ENCODE measurements around the gene GABRR2. TPM values are rescaled to one million over a fixed set of nuclear protein-coding genes. Genes with fewer than 3 reads are reported as not detected.

GABRR2 gene
- total RNA-seq, 4 donors from 2014 or later = 0.57 to 1.4 TPM; not detected in 2

DNA sequence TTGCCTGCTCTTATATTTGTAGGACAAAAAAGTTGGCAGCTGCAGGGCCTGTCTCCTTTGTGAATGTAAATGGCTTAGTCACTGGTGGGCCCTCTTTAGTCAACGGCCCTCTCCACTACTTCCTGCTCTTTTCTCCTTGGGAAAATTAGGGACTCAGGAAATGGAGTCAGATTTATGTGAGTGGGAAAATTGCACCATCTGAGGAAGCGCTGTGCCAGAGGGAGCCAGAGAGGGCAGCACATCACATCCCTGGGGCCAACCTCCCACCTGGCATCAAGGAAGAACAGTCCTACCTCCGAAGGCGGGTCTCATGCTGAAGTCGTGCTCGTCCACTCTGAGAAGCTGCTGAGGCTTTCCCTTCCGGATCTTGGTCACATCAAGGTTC, 15.6 kb downstream of the GABRR2 start:
- TF ChIP-seq, protein P1, sequence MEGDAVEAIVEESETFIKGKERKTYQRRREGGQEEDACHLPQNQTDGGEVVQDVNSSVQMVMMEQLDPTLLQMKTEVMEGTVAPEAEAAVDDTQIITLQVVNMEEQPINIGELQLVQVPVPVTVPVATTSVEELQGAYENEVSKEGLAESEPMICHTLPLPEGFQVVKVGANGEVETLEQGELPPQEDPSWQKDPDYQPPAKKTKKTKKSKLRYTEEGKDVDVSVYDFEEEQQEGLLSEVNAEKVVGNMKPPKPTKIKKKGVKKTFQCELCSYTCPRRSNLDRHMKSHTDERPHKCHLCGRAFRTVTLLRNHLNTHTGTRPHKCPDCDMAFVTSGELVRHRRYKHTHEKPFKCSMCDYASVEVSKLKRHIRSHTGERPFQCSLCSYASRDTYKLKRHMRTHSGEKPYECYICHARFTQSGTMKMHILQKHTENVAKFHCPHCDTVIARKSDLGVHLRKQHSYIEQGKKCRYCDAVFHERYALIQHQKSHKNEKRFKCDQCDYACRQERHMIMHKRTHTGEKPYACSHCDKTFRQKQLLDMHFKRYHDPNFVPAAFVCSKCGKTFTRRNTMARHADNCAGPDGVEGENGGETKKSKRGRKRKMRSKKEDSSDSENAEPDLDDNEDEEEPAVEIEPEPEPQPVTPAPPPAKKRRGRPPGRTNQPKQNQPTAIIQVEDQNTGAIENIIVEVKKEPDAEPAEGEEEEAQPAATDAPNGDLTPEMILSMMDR (IDR thresholded peaks at IDR 0.05; ENCODE audit: low read depth) = no peak

DNA sequence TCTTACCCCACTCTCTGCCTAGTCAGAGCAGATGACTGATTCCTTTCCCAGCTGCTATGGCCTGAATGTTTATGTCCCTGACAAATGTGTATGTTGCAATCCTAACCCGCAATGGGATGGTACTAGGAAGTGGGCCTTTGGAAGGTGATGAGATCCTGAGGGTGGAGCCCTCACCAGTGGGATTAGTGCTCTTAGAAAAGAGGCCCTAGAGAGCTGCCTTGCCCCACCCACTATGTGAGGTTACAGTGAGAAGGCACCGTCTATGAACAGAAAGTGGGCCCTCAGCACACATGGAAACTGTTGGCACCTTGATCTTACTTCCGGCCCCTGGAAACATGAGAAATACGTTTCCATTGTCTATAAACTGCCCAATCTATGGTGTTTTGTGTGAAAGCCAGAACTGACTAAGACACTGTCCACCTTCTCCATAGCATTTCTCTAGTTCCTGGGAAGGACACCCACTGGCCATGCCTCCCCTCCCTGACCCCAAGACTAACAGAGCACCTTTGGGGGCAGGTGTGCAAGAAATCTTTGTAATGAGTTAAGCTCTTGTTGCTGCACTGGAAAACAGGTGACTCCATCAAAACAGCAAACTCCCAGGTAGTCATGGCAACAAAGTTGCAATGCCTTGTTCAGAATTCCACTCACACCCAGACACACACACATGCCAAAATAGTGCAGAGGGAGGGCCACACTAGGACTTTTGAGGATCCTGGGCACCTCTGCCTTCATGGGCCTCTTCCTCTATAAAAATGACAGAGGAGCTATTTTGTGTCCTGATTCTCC, 16.2 kb downstream of the GABRR2 start:
- TF ChIP-seq, protein P1 (IDR thresholded peaks at IDR 0.05; ENCODE audit: low read depth) = no peak

DNA sequence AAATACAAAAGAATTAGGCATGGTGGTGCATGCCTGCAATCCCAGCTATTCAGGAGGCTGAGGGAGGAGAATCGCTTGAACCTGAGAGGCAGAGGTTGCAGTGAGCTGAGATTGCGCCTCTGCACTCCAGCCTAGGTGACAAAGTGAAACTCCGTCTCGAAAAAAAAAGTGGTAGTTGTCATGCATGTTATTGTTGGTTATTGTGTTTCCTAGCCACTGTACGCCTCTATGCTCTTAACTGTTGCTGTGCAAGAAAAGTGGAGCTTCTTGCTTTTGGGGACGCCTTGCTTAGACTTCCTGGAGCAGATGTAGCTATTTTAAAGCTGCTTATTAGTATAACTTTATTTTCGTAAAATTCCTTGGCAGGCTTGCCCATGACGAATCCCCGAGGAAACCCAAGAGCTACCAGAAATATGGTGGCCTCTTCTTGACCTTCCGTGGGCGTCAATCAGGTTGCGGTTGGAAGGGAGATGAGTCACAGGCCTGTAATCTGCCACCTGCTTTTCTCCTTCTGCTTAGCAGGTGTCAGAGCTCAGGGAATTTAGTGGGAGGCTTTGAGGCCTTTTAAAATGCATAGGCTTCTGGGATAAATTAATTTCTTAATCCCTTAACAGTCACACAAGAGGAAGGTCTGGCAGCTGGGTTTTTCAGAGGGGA, 17.3 kb downstream of the GABRR2 start:
- TF ChIP-seq, protein P1 (IDR thresholded peaks at IDR 0.05; ENCODE audit: low read depth) = no peak

DNA sequence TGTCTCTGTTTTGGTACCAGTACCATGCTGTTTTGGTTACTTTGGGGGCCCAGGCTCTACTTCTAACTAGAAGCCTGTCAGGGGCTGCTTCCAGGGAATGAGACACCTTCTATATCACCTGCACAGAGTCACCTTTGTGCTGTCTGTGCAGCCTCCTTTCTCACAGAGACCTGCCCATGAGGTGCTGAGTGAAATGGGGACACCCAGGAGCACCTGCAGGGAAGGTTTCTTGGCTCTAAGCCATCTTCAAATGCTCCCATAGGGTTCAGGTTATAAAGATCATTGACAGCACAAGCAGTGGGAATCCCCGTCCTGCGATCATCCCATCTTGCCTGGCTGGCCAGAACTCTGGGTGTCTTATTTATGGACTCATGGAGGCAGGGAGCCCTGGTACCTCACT, 19.1 kb downstream of the GABRR2 start:
- TF ChIP-seq, protein P1 (IDR thresholded peaks at IDR 0.05; ENCODE audit: low read depth) = no peak

DNA sequence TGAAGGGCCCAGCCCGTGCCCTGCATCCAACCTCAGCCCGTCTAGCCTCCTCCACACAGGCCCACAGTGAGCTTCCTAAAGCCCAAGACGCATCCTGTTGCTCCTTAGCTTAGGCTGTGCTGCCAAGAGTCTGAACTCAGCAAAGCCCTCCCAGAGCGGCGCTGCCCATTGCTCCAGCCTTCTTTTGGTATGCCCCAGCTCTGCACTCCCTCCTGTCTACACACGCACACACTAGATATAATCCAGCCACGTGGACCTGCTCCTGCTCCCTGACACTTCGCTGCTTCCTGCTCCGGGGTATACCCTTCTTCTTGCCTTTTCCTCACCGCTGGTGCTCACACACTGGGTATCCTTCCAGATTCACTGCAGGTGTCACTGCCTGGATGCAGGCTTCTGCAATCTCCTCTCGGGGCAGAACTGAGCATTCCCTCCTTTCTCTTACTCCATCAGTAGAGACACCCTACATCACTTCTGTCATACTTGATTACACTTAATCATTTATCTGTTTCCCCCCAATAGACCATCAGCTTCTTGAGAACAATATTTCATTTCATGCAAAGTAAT, 23.8 kb downstream of the GABRR2 start:
- TF ChIP-seq, protein P1 (IDR thresholded peaks at IDR 0.05; ENCODE audit: low read depth) = no peak

DNA sequence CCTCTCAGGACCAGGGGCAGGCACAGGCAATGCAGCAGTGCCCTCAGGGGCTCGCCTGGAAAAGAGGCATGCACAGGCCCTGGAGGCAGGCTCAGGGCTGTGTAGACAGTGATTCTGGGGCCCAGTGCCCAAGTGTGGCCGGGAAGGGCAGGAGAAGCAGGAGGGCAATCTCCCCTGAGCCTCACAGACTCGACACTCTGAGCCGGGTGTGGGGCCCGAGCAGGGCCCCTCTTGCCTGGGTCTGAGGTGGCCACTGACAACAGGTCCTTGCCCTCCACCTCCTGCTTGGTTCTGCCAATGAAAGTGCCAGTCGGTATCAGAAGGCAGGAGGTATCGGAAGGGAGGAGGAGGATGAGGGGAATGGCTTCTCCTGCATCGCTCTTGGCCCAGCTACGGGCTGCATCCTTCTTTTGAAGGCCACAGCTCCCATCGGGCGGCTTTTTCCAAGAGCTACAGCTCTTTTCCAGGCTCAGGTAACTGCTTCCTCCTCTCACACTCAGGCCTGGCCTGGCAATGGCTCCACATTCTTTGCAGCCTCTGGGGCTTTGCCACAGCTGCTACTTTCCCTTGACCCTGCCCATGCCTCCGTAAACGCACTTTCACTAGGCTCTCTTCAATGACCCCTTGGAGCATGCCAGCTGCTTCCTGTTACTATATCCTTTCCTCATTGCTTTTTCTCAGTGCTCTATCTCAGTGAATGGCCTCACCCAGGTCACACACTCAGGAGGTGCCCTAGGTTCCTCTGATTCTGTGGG, 24.5 kb downstream of the GABRR2 start:
- TF ChIP-seq, protein P1 (IDR thresholded peaks at IDR 0.05; ENCODE audit: low read depth) = no peak

DNA sequence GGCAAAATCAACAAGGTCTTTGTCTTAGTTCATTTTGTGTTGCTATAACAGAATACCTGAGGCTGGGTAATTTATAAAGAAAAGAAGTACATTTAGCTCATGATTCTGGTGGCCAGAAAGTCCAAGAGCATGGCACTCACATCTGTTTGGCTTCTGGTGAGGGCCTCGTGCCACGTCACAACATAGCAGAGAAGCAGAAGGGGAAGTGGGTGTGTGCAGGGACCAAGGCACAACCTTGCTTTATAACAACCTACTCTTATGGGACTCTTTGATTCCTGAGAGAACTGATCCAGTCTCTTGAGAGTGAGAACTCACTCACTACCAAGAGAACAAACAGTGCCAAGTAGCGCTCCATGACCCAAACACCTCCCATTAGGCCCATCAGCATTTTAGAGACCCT, 25.4 kb downstream of the GABRR2 start:
- TF ChIP-seq, protein P1 (IDR thresholded peaks at IDR 0.05; ENCODE audit: low read depth) = no peak
